Measurements from ENCODE around the gene MRTFA. TPM values are rescaled to one million over a fixed set of nuclear protein-coding genes. Genes with fewer than 3 reads are reported as not detected.

Gene MRTFA
- 2.9 and 5.8 TPM in 2 replicates for polyA plus RNA-seq (2012; rRNA removed)
- 4.5 and 4.6 TPM in 2 replicates for polyA plus RNA-seq (2012; cell fraction: cytosol; rRNA removed)
- polyA plus RNA-seq (2012; cell fraction: nucleus; rRNA removed) = 14.4 and 18.9 TPM in 2 replicates

GRCh38 chr22:40636380-40637182 lies at the start of gene MRTFA:
Gene MRTFA (minus strand): TSS chr22:40636719.
- ChIA-PET POLR2A (interaction anchor here (0.9 kb wide), 1 partner anchor 11 kb away, joined by 3 read pairs; no protein-coding TSS in a partner anchor), CTCF (interaction anchor here (0.7 to 2.1 kb wide), 3 partner anchors 9 to 200 kb away, joined by 4 to 10 read pairs (median 4); no protein-coding TSS in a partner anchor)
- Histone ChIP-seq H3K27me3 (ENCODE audit: insufficient read depth) (no peaks in the 10 kb centered on the region), H4K20me1 (ENCODE audit: insufficient read depth) (peaks cover 40% of the 10 kb centered on the region), H3K27ac (ENCODE audit: low read depth in 2 of 2, low read length in 1 of 2) (peak within 1 kb of the TSS; percentile 66 to 71; a peak in 3 of 4 replicates), H2AFZ (ENCODE audit: low read depth) (peak within 1 kb of the TSS; percentile 91), H3K9me3 (no peaks in the 10 kb centered on the region), H3K79me2 (ENCODE audit: insufficient read depth) (peaks cover 47% of the 10 kb centered on the region), H3K9me2 (no peaks in the 10 kb centered on the region), H3K4me1 (ENCODE audit: control insufficient read depth in 1 of 2, insufficient read depth in 2 of 2, low read depth in 1 of 2, low read length in 1 of 2) (peaks cover 4 to 10% of the 10 kb centered on the region in 2 experiments; a peak in 3 of 4 replicates), H3K36me3 (replicated peaks in 1 of 2; ENCODE audit: control insufficient read depth in 1 of 2, insufficient read depth in 2 of 2, low read length in 1 of 2) (no peaks in the 10 kb centered on the region), H3K9ac (peak within 1 kb of the TSS; percentile 66), H3K4me2 (peak within 1 kb of the TSS; percentile 88), H3K4me3 (ENCODE audit: low read depth in 2 of 2, low read length in 1 of 2) (peak within 1 kb of the TSS; percentile 66 to 68), H3F3A (replicated peaks; ENCODE audit: insufficient read depth) (no peaks in the 10 kb centered on the region)
- TF ChIP-seq RCOR1 (IDR thresholded peaks at IDR 0.05; ENCODE audit: low read length) = no peak
- TF ChIP-seq FOXJ3 (CRISPR knock-in tag; IDR thresholded peaks at IDR 0.05) = no peak
- peak; percentile 47; the same call in 1 of the 2 replicates for TF ChIP-seq GATA2 (CRISPR knock-in tag; IDR thresholded peaks at IDR 0.05)
- TF ChIP-seq USF1 (IDR thresholded peaks at IDR 0.05; ENCODE audit: borderline replicate concordance, low read depth) = no peak
- peak; percentile 64 for TF ChIP-seq TAF1 (IDR thresholded peaks at IDR 0.05; ENCODE audit: borderline replicate concordance, low read depth, low read length)
- TF ChIP-seq POLR2AphosphoS5 (IDR thresholded peaks at IDR 0.05; ENCODE audit: low read depth, low read length) = 0 out of 2 replicates have a peak, but pooled peaks have one; percentile 9
- TF ChIP-seq EZH2phosphoT487 (IDR thresholded peaks at IDR 0.05; ENCODE audit: borderline replicate concordance, low read depth) = no peak
- TF ChIP-seq ZBTB33 (IDR thresholded peaks at IDR 0.05; ENCODE audit: borderline replicate concordance, low read depth) = peak; percentile 68; the same call in 1 of the 2 replicates
- no peak for TF ChIP-seq JUND (IDR thresholded peaks at IDR 0.05)
- peak; percentile 65 for TF ChIP-seq ELF1 (IDR thresholded peaks at IDR 0.05)
- no peak for TF ChIP-seq NRF1 (IDR thresholded peaks at IDR 0.05; ENCODE audit: low read depth, low read length)
- TF ChIP-seq TEAD4 (IDR thresholded peaks at IDR 0.05; ENCODE audit: borderline replicate concordance, insufficient read depth) = no peak
- peak; percentile 71 for TF ChIP-seq GABPA (IDR thresholded peaks at IDR 0.05; ENCODE audit: low read depth)
- TF ChIP-seq IRF3 (IDR thresholded peaks at IDR 0.05; ENCODE audit: low read depth, low read length) = peak; percentile 35; the same call in 1 of the 2 replicates
- TF ChIP-seq SIN3A (IDR thresholded peaks at IDR 0.05; ENCODE audit: borderline replicate concordance, low read depth, low read length) = 0 out of 2 replicates have a peak, but pooled peaks have one; percentile 13
- TF ChIP-seq TCF12 (IDR thresholded peaks at IDR 0.05) = no peak
- peak; percentile 76 for TF ChIP-seq CHD2 (IDR thresholded peaks at IDR 0.05; ENCODE audit: low read length, partially characterized antibody)
- TF ChIP-seq PBX3 (IDR thresholded peaks at IDR 0.05) = peak; percentile 100
- TF ChIP-seq FOSL2 (IDR thresholded peaks at IDR 0.05; ENCODE audit: borderline replicate concordance, low read depth) = no peak
- WGBS (ENCODE audit: low lambda C conversion rate) = no CpG with 5 or more reads among the region's 82 CpGs
- peak; percentile 87 for DNase-seq

Data from SK-N-SH (cell line).